HG03196 (cell line): Measurements from ENCODE around the gene ARHGEF12.

Source experiments
- ATAC-seq: cut with Tn5 transposase; IDR thresholded peaks from one replicate; pipeline ENCODE4 v1.9.1; 2021; ENCODE audit not compliant: unreplicated experiment

ARHGEF12 gene

GRCh38 chr11:120316880-120317688 is 19.1 kb upstream of the ARHGEF12 start:
- no peak for ATAC-seq

- no peak for ATAC-seq
Observed at GRCh38 chr11:120317689-120318480, 18.3 kb upstream of the ARHGEF12 start.

GRCh38 chr11:120318906-120319305 is 17.3 kb upstream of the ARHGEF12 start:
- no peak for ATAC-seq

- ATAC-seq: no peak
Observed at GRCh38 chr11:120324932-120325810, 11.0 kb upstream of the ARHGEF12 start, which contains the start of gene TLCD5. TSS of gene TLCD5 (plus strand) at chr11:120325299. CDS start at chr11:120327442, 2,143 bp downstream.

- ATAC-seq: no peak
Observed at GRCh38 chr11:120326228-120326627, 10.0 kb upstream of the ARHGEF12 start.

GRCh38 chr11:120326845-120327281 is 9.3 kb upstream of the ARHGEF12 start:
- ATAC-seq: no peak

GRCh38 chr11:120327311-120327710 is 8.9 kb upstream of the ARHGEF12 start:
- ATAC-seq: no peak

GRCh38 chr11:120329556-120329955 is 6.7 kb upstream of the ARHGEF12 start:
- no peak for ATAC-seq

- ATAC-seq: no peak
Observed at GRCh38 chr11:120330045-120330444, 6.2 kb upstream of the ARHGEF12 start.

GRCh38 chr11:120331301-120331996 is 4.8 kb upstream of the ARHGEF12 start:
- ATAC-seq: no peak

- ATAC-seq: no peak
Observed at GRCh38 chr11:120332822-120333716, 3.1 kb upstream of the ARHGEF12 start.

GRCh38 chr11:120333801-120334200 is 2.4 kb upstream of the ARHGEF12 start:
- ATAC-seq: no peak

GRCh38 chr11:120334332-120334731 is 1.9 kb upstream of the ARHGEF12 start:
- ATAC-seq: no peak

- ATAC-seq: peak; percentile 30
Observed at GRCh38 chr11:120334894-120335462, 1.2 kb upstream of the ARHGEF12 start.

GRCh38 chr11:120335556-120335907 is 681 bp upstream of the ARHGEF12 start:
- peak; percentile 11 for ATAC-seq

GRCh38 chr11:120336641-120337354 is 585 bp downstream of the ARHGEF12 start:
- no peak for ATAC-seq

GRCh38 chr11:120337355-120338106 is 1.3 kb downstream of the ARHGEF12 start:
- no peak for ATAC-seq
